Liver (tissue), 9 donors: ENCODE results near the gene CIITA. TPM values are rescaled to one million over a fixed set of nuclear protein-coding genes. Genes with fewer than 3 reads are reported as not detected.

Experiments
- DNase-seq: peaks from one replicate; pipeline ENCODE4 v3.0.0-alpha.2; 2017; ENCODE audit warnings: low spot score
- H3K27ac ChIP-seq, 2 donors: one replicate each; pipeline ENCODE4 v1.7.0; 2013; ENCODE audit warnings: inconsistent platforms in 2 of 2, low read length in 2 of 2, control low read depth in 1 of 2, low read depth in 1 of 2, mild to moderate bottlenecking in 1 of 2
- H3K27me3 ChIP-seq, 4 donors: one replicate each; pipeline versions ENCODE4 v1.6.1 to v1.7.0; 2013; ENCODE audit warnings: low read length in 3 of 4, inconsistent platforms in 1 of 4, mild to moderate bottlenecking in 1 of 4, moderate library complexity in 1 of 4; ENCODE audit not compliant: control insufficient read depth in 4 of 4, insufficient read depth in 4 of 4
- H3K36me3 ChIP-seq, 4 donors: one replicate each; pipeline versions ENCODE4 v1.6.1 to v1.7.0; 2013; ENCODE audit warnings: low read length in 3 of 4, mild to moderate bottlenecking in 3 of 4, low read depth in 1 of 4, moderate library complexity in 1 of 4; ENCODE audit not compliant: control insufficient read depth in 4 of 4, insufficient read depth in 3 of 4
- H3K4me1 ChIP-seq, 4 donors: one replicate each; pipeline versions ENCODE4 v1.6.1 to v1.7.0; 2013; ENCODE audit warnings: low read length in 3 of 4, mild to moderate bottlenecking in 3 of 4, moderate library complexity in 1 of 4; ENCODE audit not compliant: control insufficient read depth in 4 of 4, insufficient read depth in 4 of 4
- H3K4me3 ChIP-seq, 3 donors: one replicate each; pipeline versions ENCODE4 v1.6.1 to v1.7.0; 2013; ENCODE audit warnings: low read length in 3 of 3, control low read depth in 1 of 3, low read depth in 1 of 3, mild to moderate bottlenecking in 1 of 3
- H3K9ac ChIP-seq, 2 donors: one replicate each; pipeline ENCODE4 v1.7.0; 2013; ENCODE audit warnings: low read length in 2 of 2, mild to moderate bottlenecking in 2 of 2, moderate library complexity in 2 of 2, control low read depth in 1 of 2, low read depth in 1 of 2
- H3K9me3 ChIP-seq, 4 donors: one replicate each; pipeline versions ENCODE4 v1.6.1 to v1.7.0; 2013; ENCODE audit warnings: low read length in 3 of 4; ENCODE audit not compliant: control insufficient read depth in 4 of 4
- ATF3 ChIP-seq: IDR thresholded peaks from 2 replicates; pipeline ENCODE4 v1.6.1; 2016; ENCODE audit warnings: antibody characterized with exemption
- CTCF ChIP-seq: fragments of 150-350 bp; IDR thresholded peaks from 2 replicates; pipeline ENCODE4 v1.5.1; 2017; ENCODE audit warnings: improper control_type of control experiment, low read depth, low read length; ENCODE audit not compliant: missing input control
- EGR1 ChIP-seq, 2 donors: IDR thresholded peaks; 2 replicates each; pipeline ENCODE4 v1.6.1; 2016 to 2018; ENCODE audit warnings: antibody characterized with exemption in 2 of 2, low read depth in 2 of 2
- FOXA1 ChIP-seq: IDR thresholded peaks from 2 replicates; pipeline ENCODE4 v1.6.1; 2016; ENCODE audit warnings: antibody characterized with exemption
- FOXA2 ChIP-seq: IDR thresholded peaks from 2 replicates; pipeline ENCODE4 v1.6.1; 2016; ENCODE audit warnings: antibody characterized with exemption
- GABPA ChIP-seq, 2 donors: IDR thresholded peaks in 1 of 2; conservative IDR thresholded peaks in 1 of 2; 2 replicates each; pipeline ENCODE4 v1.6.1; 2016; ENCODE audit warnings: antibody characterized with exemption in 2 of 2, mild to moderate bottlenecking in 1 of 2, moderate library complexity in 1 of 2
- HNF4A ChIP-seq, 2 donors: conservative IDR thresholded peaks; 2 replicates each; pipeline ENCODE4 v1.6.1; 2016; ENCODE audit warnings: antibody characterized with exemption in 2 of 2, mild to moderate bottlenecking in 2 of 2
- HNF4G ChIP-seq: IDR thresholded peaks from 2 replicates; pipeline ENCODE4 v1.6.1; 2016; ENCODE audit warnings: antibody characterized with exemption
- JUND ChIP-seq, 2 donors: IDR thresholded peaks; 2 replicates each; pipeline ENCODE4 v1.6.1; 2016; ENCODE audit warnings: antibody characterized with exemption in 2 of 2
- MAX ChIP-seq: IDR thresholded peaks from 2 replicates; pipeline ENCODE4 v1.6.1; 2016; ENCODE audit warnings: antibody characterized with exemption
- NR2F2 ChIP-seq: IDR thresholded peaks from 2 replicates; pipeline ENCODE4 v1.6.1; 2016; ENCODE audit warnings: antibody characterized with exemption
- RAD21 ChIP-seq, 2 donors: IDR thresholded peaks; 2 replicates each; pipeline ENCODE4 v1.6.1; 2016; ENCODE audit warnings: antibody characterized with exemption in 2 of 2, mild to moderate bottlenecking in 2 of 2
- REST ChIP-seq: IDR thresholded peaks from 2 replicates; pipeline ENCODE4 v1.6.1; 2016; ENCODE audit warnings: antibody characterized with exemption, mild to moderate bottlenecking
- RXRA ChIP-seq, 2 donors: IDR thresholded peaks; 2 replicates each; pipeline ENCODE4 v1.6.1; 2017 to 2018; ENCODE audit warnings: antibody characterized with exemption in 2 of 2, mild to moderate bottlenecking in 1 of 2
- SP1 ChIP-seq: IDR thresholded peaks from 2 replicates; pipeline ENCODE4 v1.6.1; 2018; ENCODE audit warnings: antibody characterized with exemption, mild to moderate bottlenecking
- TAF1 ChIP-seq: conservative IDR thresholded peaks from 2 replicates; pipeline ENCODE4 v1.6.1; 2016; ENCODE audit warnings: antibody characterized with exemption, mild to moderate bottlenecking
- YY1 ChIP-seq: IDR thresholded peaks from 2 replicates; pipeline ENCODE4 v1.6.1; 2016; ENCODE audit warnings: antibody characterized with exemption, mild to moderate bottlenecking
- ZBTB33 ChIP-seq: IDR thresholded peaks from 2 replicates; pipeline ENCODE4 v1.6.1; 2016; ENCODE audit warnings: antibody characterized with exemption
- WGBS: extraction: QIAGEN DNeasy Blood & Tissue Kit; methylation state at CpG from one replicate; pipeline ENCODE4 v1.1.7; 2013; 5-methylcytosine and 5-hydroxymethylcytosine counted together
- polyA plus RNA-seq, 2 donors: library from polyadenylated mRNA; stranded (reverse) in 1 of 2; unstranded in 1 of 2; fragments of 200-250 nt in 1 of 2; fragments of >200 nt in 1 of 2; fragmentation: Nextera tagmentation in 1 of 2; extraction: Ambion mirVana in 1 of 2; gene quantifications; one replicate each; pipeline versions ENCODE4 v1.2.1 to v1.2.3, GENCODE V29; 2013 to 2015
- total RNA-seq, 2 donors: library from RNA; depleted of rRNA; stranded (reverse); fragments of >200 nt; gene quantifications; one replicate each; pipeline ENCODE4 v1.2.3, GENCODE V29; 2014
- donor health status: healthy.
- donor health status: healthy.
- donor health status: healthy.
- donor health status: healthy.
- donor health status: healthy.

The CIITA gene
- total and polyA plus RNA-seq, 4 donors, result 1.6 to 4.2 (median 2.2) TPM

GRCh38 chr16:10922328-10923145 lies 45.5 kb downstream of the CIITA start:
- no peaks in the 10 kb centered on the region for H3K27me3 ChIP-seq
- no peaks in the 10 kb centered on the region for H3K9me3 ChIP-seq
- H3K27ac ChIP-seq, result peak overlapping the region; percentile 68 to 86
- no peak overlapping the region for H3K4me3 ChIP-seq
- WGBS, result 47% methylated on average over 14 of the region's 14 CpGs
- peaks cover 0 to 9% (median 3%) of the 10 kb centered on the region in 4 donors for H3K36me3 ChIP-seq
- peaks cover 13 to 75% (median 69%) of the 10 kb centered on the region in 4 donors for H3K4me1 ChIP-seq
- no peak overlapping the region for H3K9ac ChIP-seq
- TF ChIP-seq RXRA (IDR thresholded peaks at IDR 0.05), result peak; percentile 58 to 78
- TF ChIP-seq HNF4G, result no peak
- TF ChIP-seq MAX, result peak; percentile 56
- peak; percentile 12 to 34 for TF ChIP-seq HNF4A (conservative IDR thresholded peaks at IDR 0.05)
- TF ChIP-seq YY1, result peak; percentile 24
- peak; percentile 27 for TF ChIP-seq SP1
- no peak for TF ChIP-seq ATF3
- no peak for DNase-seq

- no peak for DNase-seq
- TF ChIP-seq ATF3, result no peak
- no peak for TF ChIP-seq MAX
- no peak for TF ChIP-seq EGR1 (IDR thresholded peaks at IDR 0.05; ENCODE audit: low read depth in 2 of 2)
- no peak for TF ChIP-seq HNF4G
- no peak for TF ChIP-seq ZBTB33
- no peak for TF ChIP-seq REST
- TF ChIP-seq TAF1, result no peak
- no peak for TF ChIP-seq RAD21 (IDR thresholded peaks at IDR 0.05)
- no peak for TF ChIP-seq RXRA (IDR thresholded peaks at IDR 0.05)
- no peak for TF ChIP-seq FOXA1
- no peak for TF ChIP-seq FOXA2
- TF ChIP-seq HNF4A (conservative IDR thresholded peaks at IDR 0.05), result no peak
- TF ChIP-seq CTCF, result no peak
- no peak for TF ChIP-seq SP1
- no peak for TF ChIP-seq GABPA (IDR thresholded peaks at IDR 0.05 in 1 of 2, conservative IDR thresholded peaks at IDR 0.05 in 1 of 2)
- TF ChIP-seq YY1, result no peak
- no peak for TF ChIP-seq JUND (IDR thresholded peaks at IDR 0.05)
- TF ChIP-seq NR2F2, result no peak
- WGBS, result 60% methylated on average over 10 of the region's 10 CpGs
- Histone ChIP-seq H3K9me3 (no peaks in the 10 kb centered on the region), H3K27me3 (no peaks in the 10 kb centered on the region), H3K36me3 (peaks cover 0 to 9% (median 4%) of the 10 kb centered on the region in 4 donors), H3K4me3 (no peak overlapping the region), H3K4me1 (peaks cover 13 to 81% (median 75%) of the 10 kb centered on the region in 4 donors), H3K27ac (peak overlapping the region; percentile 64 to 86), H3K9ac (no peak overlapping the region)
Observed at GRCh38 chr16:10923146-10923649, 46.2 kb downstream of the CIITA start.
